IMR-90 (cell line): Measurements from ENCODE around the gene PLD5. TPM values are rescaled to one million over a fixed set of nuclear protein-coding genes. Genes with fewer than 3 reads are reported as not detected.

ENCODE experiments used
- ATAC-seq: fragments of 200-7000 bp; cut with Tn5 transposase; 2 replicates; pipeline ENCODE4 v1.9.1; 2020; ENCODE audit warnings: low read depth, mild to moderate bottlenecking, moderate library complexity
- BruUV-seq: library from RNA; stranded (reverse); fragments of 400-500 nt; replicated peaks from 2 replicates; lab custom pipeline; 2021; lab: Mats Ljungman, UMichigan
- CTCF ChIA-PET: fragments of 300-600 bp; formaldehyde crosslinking; extraction: SDS; loops from one replicate; lab custom pipeline; 2021; ENCODE audit warnings: antibody characterized with exemption; lab: Yijun Ruan, JAX
- POLR2A ChIA-PET: fragments of 300-600 bp; sonication (Branson Sonifier 250); formaldehyde crosslinking; loops from one replicate; lab custom pipeline; 2022; ENCODE audit warnings: antibody characterized with exemption; ENCODE audit not compliant: unreplicated experiment; lab: Charles Lee
- DNase-seq: peaks from one replicate; pipeline ENCODE4 v3.0.0; 2013
- H2AFZ ChIP-seq: replicated peaks from 2 replicates; pipeline ENCODE3; 2013; ENCODE audit warnings: low read length, mild to moderate bottlenecking; ENCODE audit not compliant: poor library complexity
- H2AK5ac ChIP-seq: 2 replicates; pipeline ENCODE4 v1.6.1; 2013; ENCODE audit warnings: low read depth, low read length, inconsistent platforms
- H2AK9ac ChIP-seq: replicated peaks from 2 replicates; pipeline ENCODE3; 2013; ENCODE audit warnings: mild to moderate bottlenecking, low read depth, low read length, moderate library complexity; ENCODE audit not compliant: poor library complexity
- H2BK120ac ChIP-seq: 2 replicates; pipeline ENCODE4 v1.6.1; 2013; ENCODE audit warnings: low read depth, low read length, inconsistent platforms
- H2BK15ac ChIP-seq: 3 replicates; pipeline ENCODE4 v1.6.1; 2013; ENCODE audit warnings: low read depth, low read length, inconsistent platforms
- H2BK20ac ChIP-seq: 2 replicates; pipeline ENCODE4 v1.6.1; 2013; ENCODE audit warnings: low read depth, mild to moderate bottlenecking, inconsistent platforms, low read length, moderate library complexity
- H2BK5ac ChIP-seq: 2 replicates; pipeline ENCODE4 v1.6.1; 2013; ENCODE audit warnings: mild to moderate bottlenecking, low read depth, low read length, inconsistent platforms; ENCODE audit not compliant: poor library complexity, severe bottlenecking
- H3K14ac ChIP-seq: replicated peaks from 2 replicates; pipeline ENCODE4 v1.6.1; 2013; ENCODE audit warnings: low read depth, low read length, inconsistent platforms
- H3K18ac ChIP-seq: 2 replicates; pipeline ENCODE4 v1.6.1; 2013; ENCODE audit warnings: low read depth, low read length, control low read depth
- H3K23ac ChIP-seq: 2 replicates; pipeline ENCODE4 v1.6.1; 2013; ENCODE audit warnings: low read depth, low read length, inconsistent platforms
- H3K27ac ChIP-seq: 2 replicates; pipeline ENCODE4 v1.5.1; 2013; ENCODE audit warnings: mild to moderate bottlenecking, control low read depth, low read length; ENCODE audit not compliant: insufficient read depth
- H3K27me3 ChIP-seq: 2 replicates; pipeline ENCODE4 v1.6.1; 2013; ENCODE audit warnings: low read length; ENCODE audit not compliant: control insufficient read depth, insufficient read depth
- H3K36me3 ChIP-seq: 2 replicates; pipeline ENCODE4 v1.6.1; 2013; ENCODE audit warnings: low read length, mixed read lengths; ENCODE audit not compliant: control insufficient read depth, insufficient read depth
- H3K4ac ChIP-seq: 2 replicates; pipeline ENCODE4 v1.6.1; 2013; ENCODE audit warnings: low read depth, low read length, inconsistent platforms
- H3K4me1 ChIP-seq: 2 replicates; pipeline ENCODE4 v1.6.1; 2013; ENCODE audit warnings: low read length, mixed read lengths; ENCODE audit not compliant: control insufficient read depth, insufficient read depth
- H3K4me2 ChIP-seq: 2 replicates; pipeline ENCODE4 v1.6.1; 2013; ENCODE audit warnings: low read depth, mild to moderate bottlenecking, control low read depth, low read length, moderate library complexity
- H3K4me3 ChIP-seq: 2 replicates; pipeline ENCODE4 v1.5.1; 2013; ENCODE audit warnings: low read depth, mild to moderate bottlenecking, control low read depth, low read length, moderate library complexity; ENCODE audit not compliant: insufficient read depth
- H3K56ac ChIP-seq: 2 replicates; pipeline ENCODE4 v1.6.1; 2013; ENCODE audit warnings: low read length, inconsistent platforms; ENCODE audit not compliant: insufficient read depth; ENCODE audit errors: extremely low read depth
- H3K79me1 ChIP-seq, 2 experiments: 2 replicates each; pipeline ENCODE4 v1.6.1; 2013; ENCODE audit warnings: low read length in 2 of 2, inconsistent platforms in 1 of 2, low read depth in 1 of 2
- H3K9ac ChIP-seq: 2 replicates; pipeline ENCODE4 v1.6.1; 2013; ENCODE audit warnings: low read depth, low read length, control low read depth
- H3K9me1 ChIP-seq: 2 replicates; pipeline ENCODE4 v1.6.1; 2013; ENCODE audit warnings: low read length, inconsistent platforms; ENCODE audit not compliant: insufficient read depth
- H3K9me3 ChIP-seq: 2 replicates; pipeline ENCODE4 v1.6.1; 2013; ENCODE audit warnings: low read length; ENCODE audit not compliant: control insufficient read depth, insufficient read depth
- H4K20me1 ChIP-seq: 2 replicates; pipeline ENCODE4 v1.6.1; 2013; ENCODE audit warnings: low read length, inconsistent platforms; ENCODE audit not compliant: insufficient read depth
- H4K5ac ChIP-seq: 2 replicates; pipeline ENCODE4 v1.6.1; 2013; ENCODE audit warnings: mild to moderate bottlenecking, low read depth, low read length, control low read depth
- H4K8ac ChIP-seq, 2 experiments: 2 replicates each; pipeline ENCODE4 v1.6.1; 2013; ENCODE audit warnings: low read depth in 2 of 2, low read length in 2 of 2, control low read depth in 1 of 2, inconsistent platforms in 1 of 2
- H4K91ac ChIP-seq: 2 replicates; pipeline ENCODE4 v1.6.1; 2013; ENCODE audit warnings: low read depth, low read length, inconsistent platforms; ENCODE audit not compliant: insufficient read depth
- BHLHE40 ChIP-seq: fragments of 150-350 bp; IDR thresholded peaks from 2 replicates; pipeline ENCODE4 v1.6.1; 2016; ENCODE audit warnings: mild to moderate bottlenecking, low read depth, low read length
- CHD1 ChIP-seq: IDR thresholded peaks from 2 replicates; pipeline ENCODE4 v1.6.1; 2012; ENCODE audit warnings: low read depth, low read length, improper control_type of control experiment
- ELK1 ChIP-seq: fragments of 150-350 bp; IDR thresholded peaks from 2 replicates; pipeline ENCODE4 v1.6.1; 2016; ENCODE audit warnings: low read depth, mild to moderate bottlenecking, low read length, moderate library complexity, borderline replicate concordance
- RAD21 ChIP-seq: IDR thresholded peaks from 2 replicates; pipeline ENCODE4 v1.6.1; 2012; ENCODE audit warnings: low read length, improper control_type of control experiment
- RFX5 ChIP-seq: IDR thresholded peaks from 2 replicates; pipeline ENCODE4 v1.8.0; 2012; ENCODE audit warnings: low read depth, mild to moderate bottlenecking, low read length, moderate library complexity
- WGBS, 2 experiments: methylation state at CpG; one replicate each; pipeline versions ENCODE4 v1.1.5 to v1.1.7; 2013; ENCODE audit warnings: missing lambda C conversion rate in 2 of 2; ENCODE audit not compliant: insufficient read length in 1 of 2; ENCODE audit errors: extremely low coverage in 2 of 2; 5-methylcytosine and 5-hydroxymethylcytosine counted together
- dilution Hi-C: fragments of 300-500 bp; cut with HindIII; formaldehyde crosslinking; loops from one replicate; pipeline ENCODE4 v1.14.3; 2018; ENCODE audit warnings: low sequenced_read_pairs; ENCODE audit not compliant: unreplicated experiment
- in situ Hi-C: fragments of 300-500 bp; cut with MboI; formaldehyde crosslinking; loops from 3 replicates; pipeline ENCODE4 v1.14.3; 2019; ENCODE audit warnings: low sequenced_read_pairs, inconsistent platforms, mixed read lengths
- intact Hi-C: fragments of 100-400 bp; cut with micrococcal nuclease; formaldehyde crosslinking; loops from 2 replicates; pipeline ENCODE4 v1.10.0; 2022
- polyA plus RNA-seq, 3 experiments: library from polyadenylated mRNA; depleted of rRNA; stranded (reverse); fragments of >200 nt; gene quantifications; 2 replicates each; pipeline ENCODE4 v1.2.3, GENCODE V29; 2012; ENCODE audit warnings: low replicate concordance in 1 of 3
- total RNA-seq: library from RNA; depleted of rRNA; stranded (reverse); fragments of >200 nt; gene quantifications from 2 replicates; pipeline ENCODE4 v1.2.3, GENCODE V29; 2012
- TF ChIP-seq, protein P1 (sequence below): fragments of 150-350 bp; IDR thresholded peaks from 2 replicates; pipeline ENCODE4 v1.6.1; 2017; ENCODE audit warnings: mild to moderate bottlenecking, antibody characterized with exemption, low read length, low read depth

Gene PLD5
- total and polyA plus RNA-seq, 2 of the 4 experiments (the other 2 are of a cell fraction), result not detected

GRCh38 chr1:242219905-242220304 lies 304.6 kb downstream of the PLD5 start:
- Histone ChIP-seq H3K27me3 (no peaks in the 10 kb centered on the region), H3K9ac (no peak overlapping the region), H3K4me1 (no peaks in the 10 kb centered on the region), H4K8ac (no peak overlapping the region), H3K23ac (no peak overlapping the region), H3K36me3 (no peaks in the 10 kb centered on the region), H2AFZ (no peak overlapping the region), H3K27ac (no peak overlapping the region), H4K91ac (no peak overlapping the region), H2BK5ac (no peak overlapping the region), H4K20me1 (no peaks in the 10 kb centered on the region), H2AK5ac (no peak overlapping the region), H3K18ac (no peak overlapping the region), H2AK9ac (no peak overlapping the region), H4K5ac (no peak overlapping the region), H3K79me1 (no peaks in the 10 kb centered on the region), H2BK120ac (no peak overlapping the region), H2BK15ac (no peak overlapping the region), H3K14ac (no peak overlapping the region), H2BK20ac (no peak overlapping the region), H3K56ac (no peak overlapping the region), H3K9me3 (peaks cover 14% of the 10 kb centered on the region), H3K4me3 (no peak overlapping the region), H3K9me1 (no peaks in the 10 kb centered on the region), H3K4ac (no peak overlapping the region), H3K4me2 (no peak overlapping the region)
- DNase-seq (no peak), ATAC-seq (no peak)
- BruUV-seq, result no TSS peak
- ChIA-PET POLR2A (no interaction called here), CTCF (no interaction called here)
- intact Hi-C loops, result no loop called here
- 100% methylated on average over 2 of the region's 12 CpGs; no CpG with 5 or more reads in 1 of the 2 experiments for WGBS, 2 experiments
- in situ Hi-C loops, result no loop called here
- TF ChIP-seq, protein P1, sequence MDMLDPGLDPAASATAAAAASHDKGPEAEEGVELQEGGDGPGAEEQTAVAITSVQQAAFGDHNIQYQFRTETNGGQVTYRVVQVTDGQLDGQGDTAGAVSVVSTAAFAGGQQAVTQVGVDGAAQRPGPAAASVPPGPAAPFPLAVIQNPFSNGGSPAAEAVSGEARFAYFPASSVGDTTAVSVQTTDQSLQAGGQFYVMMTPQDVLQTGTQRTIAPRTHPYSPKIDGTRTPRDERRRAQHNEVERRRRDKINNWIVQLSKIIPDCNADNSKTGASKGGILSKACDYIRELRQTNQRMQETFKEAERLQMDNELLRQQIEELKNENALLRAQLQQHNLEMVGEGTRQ, result no peak
- TF ChIP-seq RFX5 (no peak), BHLHE40 (no peak), ELK1 (no peak), CHD1 (no peak), RAD21 (no peak)
- dilution Hi-C loops, result no loop called here
